Activated CD8-positive, alpha-beta memory T cell treated with anti-CD3 and anti-CD28 coated beads for 4 hours (primary cell): ENCODE measurements around the gene SDSL.

Experiments
- DNase-seq, 2 donors: peaks; one replicate each; pipeline ENCODE4 v3.0.0-alpha.2; 2020; ENCODE audit warnings: low read depth in 2 of 2

SDSL gene

DNA sequence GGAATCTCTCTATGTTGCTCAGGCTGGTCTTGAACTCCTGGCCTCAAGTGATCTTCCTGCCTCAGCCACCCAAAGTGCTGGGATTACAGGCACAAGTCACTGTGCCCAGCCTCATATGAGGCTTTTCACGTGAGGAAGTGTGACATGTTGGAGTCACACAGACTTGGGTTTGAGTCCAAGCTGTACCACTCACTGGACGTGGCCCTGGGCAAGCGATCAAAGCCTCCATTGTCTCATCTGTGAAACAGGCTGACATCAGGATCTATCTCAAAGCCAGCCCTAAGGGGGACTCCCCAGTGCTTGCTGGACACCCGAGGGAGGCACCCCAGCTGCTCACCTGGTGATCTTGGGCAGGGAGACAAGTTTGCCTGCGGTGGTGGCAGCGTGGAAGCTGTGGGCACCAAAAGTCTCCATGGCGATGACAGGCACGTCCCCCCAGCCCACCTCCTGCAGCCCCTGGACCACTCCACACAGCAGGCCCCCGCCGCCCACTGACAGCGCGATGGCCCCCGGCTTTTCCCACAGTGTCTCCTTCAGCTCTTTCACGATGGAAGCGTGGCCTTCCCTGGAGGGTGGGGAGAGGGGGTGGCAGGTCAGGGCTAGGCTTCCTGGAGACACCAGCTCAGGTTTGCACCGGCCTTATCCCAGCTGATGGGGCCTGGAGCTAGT lies 25.2 kb upstream of the SDSL start:
- no peak for DNase-seq

DNA sequence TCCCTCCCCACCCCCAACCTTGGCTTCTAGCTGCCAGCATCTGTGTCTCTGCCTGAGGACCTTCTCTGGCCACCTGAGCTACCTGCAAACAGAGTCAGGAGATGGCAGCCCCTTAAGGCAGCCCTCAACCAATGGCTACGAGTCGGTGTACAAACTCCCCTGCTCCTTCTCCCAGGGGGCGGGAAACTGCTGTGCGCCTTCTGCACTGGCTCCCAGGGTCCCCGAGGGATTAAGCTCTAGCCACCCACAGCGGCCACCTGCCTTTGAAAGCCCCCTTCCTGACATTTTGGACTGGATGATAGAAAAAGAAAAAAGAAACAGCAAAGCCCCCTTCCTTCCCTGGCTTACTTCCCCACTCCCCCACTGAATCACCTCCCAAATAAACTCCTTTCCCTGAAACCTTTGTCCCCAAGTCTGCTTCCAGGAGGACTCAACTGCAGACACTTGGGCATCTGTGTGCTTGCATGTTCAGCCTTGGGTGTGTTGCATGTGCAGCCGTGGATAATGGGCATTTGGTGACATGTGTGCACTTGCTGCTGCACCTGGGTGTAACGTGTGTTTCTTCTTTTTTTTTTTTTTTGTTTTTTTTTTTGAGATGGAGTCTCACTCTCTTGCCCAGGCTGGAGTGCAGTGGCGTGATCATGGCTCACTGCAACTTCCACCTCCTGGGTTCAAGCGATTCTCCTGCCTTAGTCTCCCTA lies 24.5 kb upstream of the SDSL start:
- DNase-seq = no peak

DNA sequence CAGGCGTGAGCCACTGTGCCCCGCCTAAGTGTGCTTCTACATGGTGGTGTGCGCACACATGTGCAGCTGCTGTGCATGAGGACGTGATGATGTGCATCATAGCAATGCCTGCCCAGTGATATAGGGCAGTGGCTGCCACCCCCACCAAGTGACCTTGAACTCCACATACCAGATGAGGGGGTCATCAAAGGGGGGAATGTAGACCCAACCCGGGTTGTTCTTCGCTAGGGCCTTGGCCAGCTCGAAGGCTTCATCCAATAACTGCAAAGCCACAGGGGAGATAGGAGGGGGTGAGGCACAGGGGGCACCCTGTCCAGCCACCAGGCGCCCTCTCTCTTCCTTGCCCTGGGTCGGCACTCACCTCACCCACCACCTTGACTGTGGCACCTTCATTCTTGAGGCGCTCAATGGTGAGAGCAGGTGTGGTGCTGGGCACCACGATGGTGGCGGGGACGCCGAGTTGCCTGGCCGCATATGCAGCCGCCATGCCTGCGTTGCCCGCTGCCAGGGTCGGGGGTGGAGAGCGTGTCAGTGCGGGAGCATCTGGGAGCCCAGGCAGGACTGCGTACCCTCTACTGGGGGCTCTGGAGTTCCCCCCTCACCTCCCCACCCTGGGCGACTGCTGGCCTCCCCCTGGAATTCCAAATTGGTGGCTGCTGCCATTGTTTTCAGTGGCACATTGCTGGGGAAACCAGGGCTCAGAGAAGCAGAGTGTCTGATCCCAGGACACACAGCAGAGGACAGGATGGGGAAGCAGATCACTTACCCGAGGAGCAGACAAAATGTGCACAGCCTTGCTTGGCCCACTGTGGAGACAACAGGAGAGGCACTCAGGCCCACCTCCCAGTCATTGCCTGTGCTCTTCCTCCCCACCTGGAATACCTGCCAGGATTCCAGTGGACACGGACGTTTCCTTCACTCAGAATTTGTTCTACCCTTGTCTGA lies 23.6 kb upstream of the SDSL start:
- no peak for DNase-seq

DNA sequence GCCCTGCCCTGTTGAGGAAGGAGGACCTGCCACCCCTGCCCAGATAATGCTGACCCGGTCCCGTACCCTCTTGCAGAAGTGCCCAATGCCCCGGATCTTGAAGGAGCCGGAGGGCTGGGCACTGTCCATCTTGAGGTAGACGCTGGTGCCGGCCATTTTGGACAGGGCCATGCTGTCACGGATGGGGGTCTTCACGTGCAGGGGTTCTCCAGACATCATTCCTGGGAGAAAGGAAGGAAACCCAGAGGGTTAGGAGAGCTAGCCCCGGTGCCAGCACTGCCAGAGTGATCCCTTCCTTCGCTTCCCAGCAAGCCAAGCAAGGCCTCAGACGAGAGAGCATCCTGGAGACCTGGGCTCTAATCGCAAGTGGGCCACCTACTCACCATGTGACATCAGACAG lies 22.7 kb upstream of the SDSL start:
- DNase-seq = no peak

DNA sequence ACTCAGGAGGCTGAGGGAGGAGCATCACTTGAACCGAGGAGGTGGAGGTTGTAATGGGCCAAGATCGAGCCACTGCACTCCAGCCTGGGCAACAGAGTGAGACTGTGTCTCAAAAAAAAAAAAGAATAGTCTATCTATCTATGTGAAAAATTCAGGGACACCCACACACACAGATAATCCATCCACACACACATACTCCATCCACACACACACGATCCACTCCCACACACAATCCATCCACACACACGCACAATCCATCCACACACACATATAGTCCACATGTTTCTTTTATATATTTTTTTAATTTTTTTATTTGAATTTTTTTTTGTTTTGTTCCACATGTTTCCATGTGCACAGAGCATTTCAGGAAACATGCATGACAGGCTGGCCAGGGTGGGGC lies 21.8 kb upstream of the SDSL start:
- no peak for DNase-seq

DNA sequence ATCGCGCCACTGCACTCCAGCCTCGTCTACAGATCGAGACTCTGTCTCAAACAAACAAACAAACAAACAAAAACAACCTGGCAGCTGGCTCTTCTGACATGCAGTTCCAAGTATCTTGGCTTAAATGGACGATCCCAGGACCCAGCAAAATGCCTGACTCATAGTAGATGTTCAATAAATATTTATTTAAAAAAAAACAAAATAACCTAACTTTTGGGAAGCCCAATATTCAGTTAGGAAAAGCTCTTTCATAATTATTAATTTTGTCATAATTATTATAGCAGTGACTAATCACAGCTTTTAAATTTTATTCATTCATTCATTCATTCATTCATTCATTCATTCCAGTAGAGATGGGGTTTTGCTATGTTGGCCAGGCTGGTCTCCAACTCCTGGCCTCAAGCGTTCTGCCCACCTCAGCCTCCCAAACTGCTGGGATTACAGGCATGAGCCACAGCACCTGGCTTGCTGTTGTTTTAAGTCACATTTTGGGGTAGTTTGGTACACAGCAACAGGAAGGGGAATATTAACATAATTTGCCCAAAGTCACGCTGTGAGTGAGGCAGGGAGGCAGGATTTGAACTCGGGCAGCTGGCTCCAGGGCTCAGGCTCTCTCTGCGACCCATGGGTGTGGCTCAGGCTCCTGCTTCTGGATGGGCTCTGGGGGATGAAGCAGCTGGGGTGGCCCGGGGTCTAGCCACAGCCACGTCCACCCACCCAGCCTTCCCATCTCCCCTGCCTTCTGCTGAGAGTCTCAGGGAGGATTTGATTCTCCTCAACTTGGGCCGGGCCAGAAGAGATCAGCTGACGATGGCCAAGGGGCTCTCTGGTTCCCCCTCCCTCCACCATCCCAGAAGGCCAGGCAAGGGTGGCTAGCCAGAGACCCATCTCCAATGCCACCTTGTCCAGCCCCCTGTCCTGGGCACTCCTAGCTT lies 20.8 kb upstream of the SDSL start:
- DNase-seq = no peak

DNA sequence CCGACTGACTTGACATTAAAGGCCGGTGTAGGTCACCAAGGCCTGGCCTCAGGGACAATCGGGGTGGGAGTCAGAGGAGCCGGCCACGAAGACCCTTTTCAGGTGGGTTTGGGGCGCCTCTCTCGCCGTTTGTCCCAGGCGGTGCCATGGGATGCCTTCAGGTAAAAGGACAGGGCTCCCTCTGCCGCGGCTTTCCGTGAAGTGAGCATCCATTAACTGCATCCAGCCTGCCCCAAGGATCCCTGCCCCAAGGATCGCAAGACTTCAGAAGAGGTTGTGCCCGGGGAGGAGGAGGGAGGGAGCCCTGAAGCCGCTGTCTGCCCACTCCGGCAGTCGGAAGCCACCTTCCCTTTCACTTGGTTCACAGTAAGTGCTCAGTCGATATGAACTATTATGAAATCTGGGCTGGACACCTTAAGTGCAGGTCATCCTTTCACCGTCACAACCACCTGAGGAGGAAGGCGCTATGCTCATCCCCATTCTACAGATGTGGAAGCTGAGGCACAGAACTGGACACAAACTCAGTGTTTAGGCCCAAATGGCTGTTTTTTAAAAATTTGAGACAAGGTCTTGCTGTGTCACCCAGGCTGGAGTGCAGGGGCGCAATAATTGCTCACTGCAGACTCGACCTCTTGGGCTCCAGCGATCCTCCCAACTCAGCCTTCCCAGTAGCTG lies 19.5 kb upstream of the SDSL start:
- DNase-seq = no peak

DNA sequence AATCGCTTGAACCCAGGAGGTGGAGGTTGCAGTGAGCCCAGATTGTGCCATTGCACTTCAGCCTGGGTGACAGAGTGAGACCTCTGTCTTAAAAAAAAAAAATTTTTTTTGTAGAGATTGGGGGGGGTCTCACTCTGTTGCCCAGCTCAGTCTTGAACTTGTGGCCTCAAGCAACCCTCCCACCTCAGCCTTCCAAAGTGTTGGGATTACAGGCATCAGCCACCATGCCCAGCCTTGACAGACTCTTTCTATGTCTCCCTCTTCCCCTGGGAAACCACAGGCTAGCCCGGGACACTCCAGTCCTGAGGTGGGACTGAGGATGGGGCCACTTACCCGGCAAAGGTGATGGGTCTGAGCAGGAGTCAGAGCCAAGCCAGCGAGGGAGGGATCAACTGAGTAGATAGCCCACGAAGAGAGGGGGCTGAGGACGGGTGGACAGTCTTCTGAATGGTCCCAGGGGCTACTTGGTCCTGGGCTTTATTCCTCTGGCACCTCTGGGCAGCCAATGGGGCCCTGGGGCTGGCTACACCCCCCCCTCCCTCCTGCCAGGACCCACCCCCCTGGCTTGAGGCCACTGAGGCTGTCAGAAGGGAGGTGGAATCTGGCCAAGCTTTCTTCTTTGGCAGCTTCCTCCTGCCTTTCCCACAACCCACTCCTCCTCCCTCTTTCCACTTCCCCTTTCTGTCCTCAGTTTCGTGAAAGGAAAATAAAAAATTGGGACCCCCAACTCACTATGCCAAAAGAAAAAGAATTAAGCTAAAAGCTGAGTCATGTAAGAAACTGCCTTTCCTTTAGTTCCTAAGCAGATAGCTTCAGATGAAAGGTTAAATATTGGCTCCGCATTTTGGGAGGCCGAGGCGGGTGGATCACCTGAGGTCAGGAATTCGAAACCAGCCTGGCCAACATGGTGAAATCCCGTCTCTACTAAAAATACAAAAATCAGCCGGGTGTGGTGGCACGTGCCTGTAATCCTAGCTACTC lies 18.5 kb upstream of the SDSL start, which contains the start of gene SDS:
TSS of gene SDS (minus strand) at position 453 of the 981 bp plus-strand sequence. CDS start 4,179 bp downstream, outside the sequence.
- DNase-seq = no peak

DNA sequence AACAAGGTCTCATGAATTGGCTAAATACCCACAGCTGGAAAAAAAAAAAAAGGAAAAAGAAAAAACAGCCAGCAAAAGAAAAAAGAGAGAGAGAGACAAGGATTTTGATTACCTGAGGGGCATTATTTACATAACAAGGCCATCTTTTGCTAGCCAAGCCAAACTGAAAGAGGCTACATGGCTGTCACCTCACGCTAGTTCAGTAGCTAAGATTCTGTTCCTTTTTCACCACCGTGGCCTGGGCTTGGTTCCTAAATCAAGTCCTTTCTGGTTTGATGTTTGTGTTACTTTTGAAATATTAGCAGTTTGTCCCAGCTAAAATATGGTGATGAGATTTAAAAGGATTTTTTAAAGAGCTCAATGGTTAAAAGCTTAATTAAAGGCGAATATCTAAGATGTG lies 16.5 kb upstream of the SDSL start:
- no peak for DNase-seq

DNA sequence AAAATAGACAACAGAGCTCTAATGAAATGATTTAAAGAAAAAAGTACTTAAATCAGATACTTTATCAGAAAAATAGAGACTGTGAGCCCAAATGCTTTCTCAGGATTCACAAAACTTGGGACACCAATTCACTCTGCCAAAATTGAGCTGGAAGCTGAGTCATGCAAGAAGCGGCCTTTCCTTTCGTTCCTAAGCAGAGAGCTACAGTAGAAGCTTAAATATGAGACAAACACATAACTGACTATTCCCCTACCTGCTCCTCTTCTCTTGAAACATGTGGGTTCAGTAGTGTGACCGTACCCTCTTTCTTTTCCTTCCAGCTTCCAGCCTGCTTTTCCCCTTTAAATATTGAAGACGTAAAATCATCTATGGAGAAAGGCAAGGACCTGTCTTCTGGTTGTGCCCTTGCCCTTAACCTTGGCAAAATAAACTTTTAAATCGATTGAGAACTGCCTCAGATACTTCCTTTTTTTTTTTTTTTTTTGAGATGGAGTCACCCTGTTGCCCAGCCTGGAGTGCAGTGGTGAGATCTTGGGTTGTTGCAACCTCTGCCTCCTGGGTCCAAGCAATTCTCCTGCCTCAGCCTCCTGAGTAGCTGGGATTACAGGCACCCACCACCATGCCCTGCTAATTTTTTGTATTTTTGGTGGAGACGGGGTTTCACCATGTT lies 14.1 kb upstream of the SDSL start:
- no peak for DNase-seq

DNA sequence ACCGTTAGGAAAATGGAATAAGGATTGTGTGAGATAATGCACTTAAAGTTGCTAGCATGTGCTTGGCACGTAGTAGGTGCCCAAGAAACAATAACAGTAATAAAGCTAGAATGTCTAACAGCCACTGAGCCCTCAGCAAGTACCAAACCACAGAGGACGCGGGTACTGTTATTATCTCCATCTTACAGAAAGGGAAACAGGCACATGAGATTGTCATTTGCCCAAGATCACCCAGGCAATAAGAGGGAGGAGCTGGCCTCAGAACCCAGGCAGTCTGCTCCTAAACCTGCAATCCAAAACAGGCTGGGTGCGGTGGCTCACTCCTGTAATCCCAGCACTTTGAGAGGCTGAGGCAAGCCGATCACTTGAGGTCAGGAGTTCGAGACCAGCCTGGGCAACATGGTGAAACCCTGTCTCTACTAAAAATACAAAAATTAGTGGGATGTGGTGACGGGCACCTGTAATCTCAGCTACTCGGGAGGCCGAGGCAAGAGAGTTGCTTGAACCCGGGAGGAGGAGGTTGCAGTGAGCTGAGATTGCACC lies 13.4 kb upstream of the SDSL start:
- no peak for DNase-seq

DNA sequence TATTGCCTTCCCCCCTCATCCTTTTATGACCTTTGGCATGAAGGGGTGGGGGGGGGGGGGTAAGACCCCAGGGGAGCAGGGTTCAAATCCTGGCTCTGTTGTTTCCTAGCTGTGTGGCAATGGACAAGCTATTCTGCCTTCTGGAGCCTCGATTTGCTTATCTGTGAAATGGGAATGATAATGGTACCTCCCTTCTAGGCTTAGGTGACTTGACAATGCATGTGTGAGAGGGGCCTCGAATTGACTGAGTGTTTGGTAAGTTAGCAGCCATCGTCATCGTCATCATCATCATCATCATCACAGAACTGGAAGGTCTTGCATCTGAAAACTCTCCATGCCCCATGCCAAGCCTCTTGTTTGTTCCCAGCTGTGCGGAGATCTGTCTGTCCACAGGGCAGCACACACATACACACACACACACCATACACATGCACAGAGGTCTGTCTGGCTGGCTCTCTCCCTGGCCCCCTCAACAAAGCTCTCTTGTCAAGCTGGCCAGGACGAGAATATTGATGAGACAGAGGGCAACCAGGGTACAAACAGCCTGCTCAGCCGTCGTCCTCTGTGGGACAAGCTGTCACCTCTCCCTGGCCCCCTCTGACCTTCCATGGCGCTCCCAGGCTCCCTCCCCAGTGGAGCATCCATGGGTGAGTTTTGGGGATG lies 12.6 kb upstream of the SDSL start:
- no peak for DNase-seq

DNA sequence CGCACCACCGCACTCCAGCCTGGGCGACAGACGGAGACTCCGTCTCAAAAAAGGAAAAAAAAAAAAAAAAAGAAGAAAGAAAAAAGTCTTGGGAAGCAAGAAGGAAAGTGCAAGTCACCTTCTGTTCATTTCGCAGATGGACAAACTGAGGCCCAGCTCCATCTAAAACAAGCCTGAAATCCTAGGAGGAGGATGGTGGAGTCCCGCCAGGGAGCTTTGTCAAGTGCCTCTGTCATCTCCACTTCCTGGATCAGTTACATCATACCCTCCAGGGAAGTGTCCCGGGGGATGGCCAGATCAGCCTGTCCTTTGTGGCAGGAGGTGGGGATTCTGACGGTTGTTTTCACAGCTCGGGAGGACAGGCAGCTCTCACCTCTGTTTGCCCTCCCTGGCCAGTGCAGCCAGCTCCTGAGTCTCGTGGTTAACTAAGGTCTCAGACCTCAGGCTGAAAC lies 8.7 kb upstream of the SDSL start:
- no peak for DNase-seq

DNA sequence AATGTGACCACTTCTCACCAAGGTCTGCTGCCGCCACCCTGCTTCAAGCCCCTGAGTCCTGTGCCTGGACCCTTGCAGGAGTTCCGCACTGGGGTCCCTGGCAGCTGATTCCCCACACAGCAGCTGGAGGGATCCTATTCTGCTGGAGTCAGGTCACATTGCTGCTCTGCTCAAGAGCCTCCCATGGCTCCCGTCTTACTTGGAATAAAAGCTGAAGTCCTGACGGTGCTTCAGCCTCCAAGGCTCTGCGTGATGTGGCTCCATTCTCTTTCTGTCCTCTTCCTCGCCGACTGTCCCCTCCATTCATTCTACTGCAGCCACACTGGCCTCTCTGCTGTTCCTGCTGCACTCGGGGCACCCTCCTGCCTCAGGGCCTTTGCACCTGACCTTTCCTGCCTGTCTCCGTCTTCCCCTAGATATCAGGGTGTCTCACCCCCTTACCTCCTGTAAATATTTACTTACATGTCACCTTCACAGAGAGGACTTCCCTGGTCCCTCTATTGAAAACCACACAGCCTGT lies 7.6 kb upstream of the SDSL start:
- DNase-seq = no peak

DNA sequence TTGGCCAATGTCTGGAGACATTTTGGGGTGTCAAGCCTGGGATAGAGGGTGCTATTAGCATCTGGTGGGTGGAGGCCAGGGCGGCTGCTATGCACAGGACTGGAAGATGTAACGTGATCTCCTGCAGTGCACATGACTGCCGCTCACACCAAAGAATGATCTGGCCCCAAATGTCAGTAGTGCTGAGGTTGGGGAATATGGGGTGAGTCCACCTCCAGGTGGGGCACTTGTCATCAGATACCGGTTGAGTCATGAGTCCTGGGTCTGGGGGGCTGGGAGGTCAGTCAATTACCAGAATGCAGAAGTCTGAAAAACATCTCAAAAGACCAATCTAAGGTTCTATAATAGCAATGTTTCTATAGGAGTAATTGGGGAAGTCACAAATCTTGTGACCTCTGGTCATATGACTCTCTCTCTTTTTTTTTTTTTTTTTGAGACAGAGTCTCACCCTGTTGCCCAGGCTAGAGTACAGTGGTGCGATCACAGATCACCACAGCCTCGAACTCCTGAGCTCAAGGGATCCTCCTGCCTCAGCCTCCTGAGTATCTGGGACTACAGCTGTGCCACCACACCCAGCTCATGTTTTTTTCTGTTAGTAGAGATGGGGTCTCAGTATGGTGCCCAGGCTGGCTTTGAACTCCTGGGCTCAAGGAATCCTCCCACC lies 6.0 kb upstream of the SDSL start:
- no peak for DNase-seq

DNA sequence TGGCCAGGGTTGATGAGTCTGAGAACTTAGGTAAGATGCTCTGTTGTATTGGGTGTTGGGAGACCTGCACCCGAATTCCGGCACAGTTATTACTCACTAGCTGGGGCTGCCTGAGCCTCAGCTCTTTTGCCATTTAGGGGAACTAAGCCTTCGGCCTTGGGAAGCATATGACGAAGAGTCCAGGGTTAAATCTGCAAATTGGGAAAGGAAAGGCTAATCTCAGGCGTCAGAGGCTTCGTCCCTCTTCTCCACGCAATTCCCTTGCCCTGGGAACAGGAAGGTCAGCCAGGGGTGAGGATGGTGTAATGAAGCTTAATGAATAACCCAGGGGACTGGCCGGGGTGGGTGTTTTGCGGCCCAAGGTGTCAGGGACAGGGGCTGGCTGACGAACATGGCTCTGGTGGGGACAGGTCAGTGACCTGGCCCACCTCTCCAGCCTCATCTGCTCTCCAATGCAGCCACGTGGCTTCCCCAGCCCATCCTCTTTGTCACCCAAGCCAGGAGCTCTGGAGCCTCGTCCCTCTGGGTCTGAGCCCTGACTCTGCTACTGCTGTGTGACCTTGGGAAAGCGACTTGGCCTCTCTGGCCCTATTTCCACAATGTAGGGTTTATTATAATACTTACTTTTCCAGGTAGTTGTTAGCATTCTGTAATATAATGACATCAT lies 3.8 kb upstream of the SDSL start:
- no peak for DNase-seq
